H1 (cell line): Measurements from ENCODE around the gene DENND1A. TPM values are rescaled to one million over a fixed set of nuclear protein-coding genes. Genes with fewer than 3 reads are reported as not detected.
A peak's percentile ranks its signal among the peaks of the same experiment; 100 is the strongest.

Source experiments
- CTCF ChIA-PET: fragments of 300-600 bp; sonication (Branson Sonifier 250); formaldehyde crosslinking; loops from one replicate; lab custom pipeline; 2021; ENCODE audit not compliant: partially characterized antibody; lab: Charles Lee
- POLR2A ChIA-PET: fragments of 300-600 bp; sonication (Branson Sonifier 250); formaldehyde crosslinking; loops from one replicate; lab custom pipeline; 2021; ENCODE audit warnings: inconsistent platforms; ENCODE audit not compliant: partially characterized antibody; lab: Charles Lee
- DNase-seq, 2 experiments: peaks; one replicate each; pipeline versions ENCODE4 v3.0.0 to v3.0.0-alpha.2; 2010 to 2022; ENCODE audit warnings: low spot score in 2 of 2, low read depth in 1 of 2, mixed read lengths in 1 of 2
- FAIRE-seq: peaks from 2 replicates; lab custom pipeline; 2011; peaks lifted over from hg19 to GRCh38; lab: Jason Lieb, UNC
- H2AFZ ChIP-seq: 2 replicates; pipeline ENCODE4 v1.8.1; 2012; ENCODE audit warnings: low read length, inconsistent platforms
- H2AK5ac ChIP-seq: 2 replicates; pipeline ENCODE4 v1.6.1; 2013; ENCODE audit warnings: low read depth, low read length
- H2BK120ac ChIP-seq: replicated peaks from 2 replicates; pipeline ENCODE3; 2013; ENCODE audit warnings: low read depth, low read length, inconsistent platforms
- H2BK12ac ChIP-seq: 2 replicates; pipeline ENCODE4 v1.6.1; 2013; ENCODE audit warnings: low read depth, low read length
- H2BK15ac ChIP-seq: 2 replicates; pipeline ENCODE4 v1.6.1; 2013; ENCODE audit warnings: low read length
- H2BK20ac ChIP-seq: 2 replicates; pipeline ENCODE4 v1.6.1; 2013; ENCODE audit warnings: low read length
- H2BK5ac ChIP-seq: 2 replicates; pipeline ENCODE4 v1.6.1; 2013; ENCODE audit warnings: low read depth, low read length
- H3K14ac ChIP-seq: 2 replicates; pipeline ENCODE4 v1.6.1; 2013; ENCODE audit warnings: inconsistent platforms; ENCODE audit not compliant: insufficient read length
- H3K18ac ChIP-seq: 2 replicates; pipeline ENCODE4 v1.6.1; 2013; ENCODE audit warnings: low read length; ENCODE audit errors: extremely low read depth
- H3K23ac ChIP-seq: 2 replicates; pipeline ENCODE4 v1.6.1; 2013; ENCODE audit warnings: inconsistent platforms; ENCODE audit not compliant: insufficient read length
- H3K23me2 ChIP-seq: 2 replicates; pipeline ENCODE4 v1.6.1; 2013; ENCODE audit warnings: low read depth, low read length
- H3K27ac ChIP-seq: 2 replicates; pipeline ENCODE4 v1.6.1; 2011; ENCODE audit warnings: low read depth, low read length, inconsistent platforms
- H3K27me3 ChIP-seq, 4 experiments: replicated peaks in 1 of 4; 1 replicate in 1 of 4; 2 replicates in 3 of 4; pipeline versions ENCODE4 v1.6.1 to v1.8.1; 2011 to 2013; ENCODE audit warnings: low read length in 3 of 4, mild to moderate bottlenecking in 3 of 4, inconsistent platforms in 2 of 4, mixed read lengths in 2 of 4, moderate library complexity in 1 of 4; ENCODE audit not compliant: control insufficient read depth in 3 of 4, insufficient read depth in 3 of 4; ENCODE audit errors: extremely low read depth in 1 of 4
- H3K36me3 ChIP-seq, 4 experiments: 2 replicates each; pipeline versions ENCODE4 v1.6.1 to v1.8.1; 2011 to 2013; ENCODE audit warnings: mild to moderate bottlenecking in 4 of 4, low read length in 3 of 4, moderate library complexity in 2 of 4, control low read depth in 1 of 4, inconsistent platforms in 1 of 4; ENCODE audit not compliant: insufficient read depth in 4 of 4, control insufficient read depth in 2 of 4
- H3K4ac ChIP-seq: replicated peaks from 2 replicates; pipeline ENCODE3; 2013; ENCODE audit warnings: low read length, low read depth, mixed read lengths, inconsistent platforms; ENCODE audit not compliant: insufficient read length
- H3K4me1 ChIP-seq, 4 experiments: replicated peaks in 1 of 4; 1 replicate in 1 of 4; 2 replicates in 3 of 4; pipeline versions ENCODE4 v1.6.1 to v1.8.1; 2011 to 2013; ENCODE audit warnings: low read length in 3 of 4, inconsistent platforms in 2 of 4, mixed read lengths in 1 of 4; ENCODE audit not compliant: insufficient read depth in 4 of 4, control insufficient read depth in 3 of 4
- H3K4me2 ChIP-seq, 2 experiments: 2 replicates each; pipeline versions ENCODE4 v1.6.1 to v1.8.1; 2011 to 2013; ENCODE audit warnings: low read depth in 2 of 2, low read length in 2 of 2, control low read depth in 1 of 2, inconsistent platforms in 1 of 2, mild to moderate bottlenecking in 1 of 2; ENCODE audit not compliant: insufficient read depth in 1 of 2
- H3K4me3 ChIP-seq, 4 experiments: fragments of 200-600, 300-600 bp in 1 of 4; sonication (generic), shearing (Covaris generic), sonication (Bioruptor Twin) in 1 of 4; 2 replicates each; pipeline versions ENCODE4 v1.5.1 to v1.8.1; 2011 to 2016; ENCODE audit warnings: low read length in 4 of 4, low read depth in 3 of 4, control low read depth in 2 of 4, inconsistent platforms in 2 of 4, mild to moderate bottlenecking in 2 of 4, mixed read lengths in 1 of 4, moderate library complexity in 1 of 4; ENCODE audit not compliant: insufficient read depth in 2 of 4; ENCODE audit errors: extremely low read depth in 1 of 4
- H3K56ac ChIP-seq: replicated peaks from 2 replicates; pipeline ENCODE3; 2013; ENCODE audit warnings: low read depth, mild to moderate bottlenecking, mixed read lengths, low read length, inconsistent platforms; ENCODE audit not compliant: insufficient read length
- H3K79me1 ChIP-seq: 2 replicates; pipeline ENCODE4 v1.6.1; 2013; ENCODE audit warnings: low read depth, low read length, control low read depth
- H3K79me2 ChIP-seq, 2 experiments: 2 replicates each; pipeline versions ENCODE4 v1.6.1 to v1.8.1; 2012 to 2013; ENCODE audit warnings: low read length in 2 of 2, mild to moderate bottlenecking in 2 of 2, inconsistent platforms in 1 of 2; ENCODE audit not compliant: insufficient read depth in 2 of 2, control insufficient read depth in 1 of 2
- H3K9ac ChIP-seq, 4 experiments: replicated peaks in 1 of 4; 1 replicate in 1 of 4; 2 replicates in 3 of 4; pipeline versions ENCODE4 v1.6.1 to v1.8.1; 2011 to 2013; ENCODE audit warnings: low read depth in 3 of 4, low read length in 3 of 4, control low read depth in 2 of 4, mild to moderate bottlenecking in 2 of 4, moderate library complexity in 2 of 4, inconsistent platforms in 1 of 4; ENCODE audit errors: extremely low read depth in 1 of 4
- H3K9me3 ChIP-seq, 2 experiments: 2 replicates each; pipeline versions ENCODE4 v1.6.1 to v1.8.1; 2012 to 2013; ENCODE audit warnings: mild to moderate bottlenecking in 2 of 2, moderate library complexity in 2 of 2, control low read depth in 1 of 2, inconsistent platforms in 1 of 2, low read depth in 1 of 2, low read length in 1 of 2, mixed read lengths in 1 of 2; ENCODE audit not compliant: insufficient read depth in 2 of 2
- H4K20me1 ChIP-seq, 2 experiments: replicated peaks in 1 of 2; 2 replicates each; pipeline versions ENCODE3 to v1.8.1; 2011 to 2013; ENCODE audit warnings: inconsistent platforms in 2 of 2, low read length in 2 of 2, mild to moderate bottlenecking in 1 of 2; ENCODE audit not compliant: insufficient read depth in 2 of 2, control insufficient read depth in 1 of 2
- H4K5ac ChIP-seq: 2 replicates; pipeline ENCODE4 v1.6.1; 2013; ENCODE audit warnings: low read length, low read depth, mixed read lengths, inconsistent platforms; ENCODE audit not compliant: insufficient read length
- H4K8ac ChIP-seq: 2 replicates; pipeline ENCODE4 v1.8.0; 2013; ENCODE audit warnings: mild to moderate bottlenecking, moderate library complexity, low read length, inconsistent platforms; ENCODE audit not compliant: insufficient read depth; ENCODE audit errors: extremely low read depth
- H4K91ac ChIP-seq: replicated peaks from 2 replicates; pipeline ENCODE3; 2013; ENCODE audit warnings: low read length, mixed read lengths, inconsistent platforms; ENCODE audit not compliant: insufficient read length
- CEBPB ChIP-seq: IDR thresholded peaks from 2 replicates; pipeline ENCODE4 v1.6.1; 2012; ENCODE audit warnings: low read depth, low read length
- CREB1 ChIP-seq: IDR thresholded peaks from 2 replicates; pipeline ENCODE4 v1.6.1; 2012; ENCODE audit warnings: inconsistent platforms
- EGR1 ChIP-seq: IDR thresholded peaks from 2 replicates; pipeline ENCODE4 v1.6.1; 2011; ENCODE audit warnings: low read depth, low read length, borderline replicate concordance
- HDAC6 ChIP-seq: IDR thresholded peaks from one replicate; pipeline ENCODE4 v1.7.1; 2012; ENCODE audit warnings: low read depth, mild to moderate bottlenecking, inconsistent platforms, low read length, moderate library complexity
- KDM1A ChIP-seq: fragments of 200-600, 300-600 bp; sonication (generic); IDR thresholded peaks from 2 replicates; pipeline ENCODE4 v1.7.1; 2016; ENCODE audit warnings: mild to moderate bottlenecking, low read length, borderline replicate concordance
- KDM4A ChIP-seq: IDR thresholded peaks from one replicate; pipeline ENCODE4 v1.7.1; 2012; ENCODE audit warnings: low read depth, mild to moderate bottlenecking, moderate library complexity, low read length, inconsistent platforms; ENCODE audit not compliant: severe bottlenecking
- NRF1 ChIP-seq: IDR thresholded peaks from 2 replicates; pipeline ENCODE4 v1.6.1; 2011; ENCODE audit warnings: mild to moderate bottlenecking, low read depth, low read length, improper control_type of control experiment
- POLR2A ChIP-seq, 2 experiments: IDR thresholded peaks; 1 replicate in 1 of 2; 2 replicates in 1 of 2; pipeline ENCODE4 v1.6.1; 2011; ENCODE audit warnings: low read depth in 2 of 2, low read length in 2 of 2, mild to moderate bottlenecking in 2 of 2; ENCODE audit errors: control extremely low read depth in 1 of 2
- POLR2AphosphoS5 ChIP-seq: IDR thresholded peaks from 2 replicates; pipeline ENCODE4 v1.6.1; 2011; ENCODE audit warnings: low read depth, low read length
- RBBP5 ChIP-seq: IDR thresholded peaks from 2 replicates; pipeline ENCODE4 v1.7.1; 2012; ENCODE audit warnings: low read depth, mild to moderate bottlenecking, inconsistent platforms, low read length, moderate library complexity, borderline replicate concordance
- RFX5 ChIP-seq: IDR thresholded peaks from 2 replicates; pipeline ENCODE4 v1.6.1; 2011; ENCODE audit warnings: low read depth, low read length, improper control_type of control experiment, borderline replicate concordance
- SIN3A ChIP-seq, 2 experiments: IDR thresholded peaks in 1 of 2; conservative IDR thresholded peaks in 1 of 2; 2 replicates each; pipeline ENCODE4 v1.6.1; 2011 to 2012; ENCODE audit warnings: low read length in 2 of 2, improper control_type of control experiment in 1 of 2, low read depth in 1 of 2, mild to moderate bottlenecking in 1 of 2
- WGBS, 2 experiments: shearing (Covaris generic) in 1 of 2; methylation state at CpG; one replicate each; pipeline versions ENCODE4 v1.1.6 to v1.1.7; 2013 to 2015; ENCODE audit warnings: low lambda C conversion rate in 2 of 2, mixed read lengths in 2 of 2, inconsistent platforms in 1 of 2, low coverage in 1 of 2, missing lambda C conversion rate in 1 of 2; ENCODE audit not compliant: insufficient replicate concordance in 2 of 2, insufficient coverage in 1 of 2, insufficient read length in 1 of 2; ENCODE audit errors: extremely low coverage in 1 of 2, missing lambda C conversion rate in 1 of 2; 5-methylcytosine and 5-hydroxymethylcytosine counted together
- polyA plus RNA-seq, 7 experiments: library from polyadenylated mRNA; depleted of rRNA in 3 of 7; stranded (reverse) in 5 of 7; unstranded in 2 of 7; fragments of >200 nt in 5 of 7; fragments of 200-250 nt in 2 of 7; gene quantifications; 1 replicate in 5 of 7; 2 replicates in 1 of 7; 4 replicates in 1 of 7; pipeline versions ENCODE4 v1.2.1 to v1.2.3, GENCODE V29; 2011 to 2013; ENCODE audit warnings: missing spikeins in 2 of 7, mixed read lengths in 2 of 7
- total RNA-seq: library from RNA; stranded (reverse); fragmentation: NEBNext Ultra II Directional; extraction: Animal tissue kit (Norgen Biotek cat#: 25700); gene quantifications from 2 replicates; pipeline ENCODE4 v1.2.1, GENCODE V29; 2021
- TF ChIP-seq, protein P1 (sequence below): IDR thresholded peaks from 2 replicates; pipeline ENCODE4 v1.6.1; 2012; ENCODE audit warnings: inconsistent platforms

DENND1A gene
- total and polyA plus RNA-seq, 2 of the 8 experiments (the other 6 are each of a cell fraction or from before 2014, with no cell fraction given): 24.1 to 26.4 TPM

DNA sequence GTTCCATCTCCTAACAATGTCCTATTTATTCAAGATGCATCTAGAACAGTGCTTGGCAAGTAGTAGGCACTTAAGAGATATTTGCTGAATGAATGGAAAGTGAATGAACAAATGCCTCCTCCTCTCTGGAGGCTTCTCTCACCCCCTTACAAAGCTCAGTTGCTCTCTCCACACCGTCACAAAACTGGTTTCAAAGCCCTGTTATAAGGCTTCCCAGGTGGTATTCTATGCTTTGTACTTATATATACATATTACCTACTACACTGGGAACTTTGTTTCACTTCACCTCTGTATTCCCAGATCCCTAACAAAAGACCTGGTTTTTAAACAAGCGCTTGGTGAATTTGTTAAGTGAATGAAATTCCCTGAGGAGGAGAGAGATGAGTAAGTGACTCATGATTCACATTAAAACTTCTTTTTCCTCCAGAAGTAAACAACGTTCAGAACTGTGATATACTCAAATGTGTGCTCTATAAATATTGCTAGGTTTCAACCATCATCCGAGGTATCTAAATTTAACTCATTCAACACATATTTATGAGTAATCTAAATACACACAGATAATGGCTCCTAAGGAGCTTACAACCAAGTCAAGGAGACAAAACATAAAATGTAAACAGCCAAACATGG is 36.0 kb downstream of the DENND1A start:
- no peak overlapping the region for H3K23ac ChIP-seq
- H4K20me1 ChIP-seq: no peaks in the 10 kb centered on the region
- H3K27me3 ChIP-seq: no peaks in the 10 kb centered on the region
- H2BK15ac ChIP-seq: 0 out of 2 replicates have a peak overlapping the region, but pooled peaks have one; percentile 6
- no peak overlapping the region for H3K14ac ChIP-seq
- ChIA-PET CTCF (no interaction called here), POLR2A (interaction anchor here (1.3 to 1.9 kb wide), 2 partner anchors 10 to 32 kb away, joined by 4 to 5 read pairs; no protein-coding TSS in a partner anchor)
- no peak overlapping the region for H2AFZ ChIP-seq
- H3K23me2 ChIP-seq: no peaks in the 10 kb centered on the region
- H3K4me1 ChIP-seq: peaks cover 3 to 20% (median 14%) of the 10 kb centered on the region in 4 experiments; a peak in 5 of 7 replicates
- no peak overlapping the region for H2BK20ac ChIP-seq
- WGBS, 2 experiments: 14% methylated on average over 4 of the region's 4 CpGs; no CpG with 5 or more reads in 1 of the 2 experiments
- no peak overlapping the region for H2BK5ac ChIP-seq
- no peak overlapping the region for H2BK120ac ChIP-seq
- H3K9ac ChIP-seq: no peak overlapping the region
- H4K91ac ChIP-seq: no peak overlapping the region
- no peak overlapping the region for H4K5ac ChIP-seq
- peak overlapping the region; percentile 48 to 57 for H3K4me2 ChIP-seq
- H3K9me3 ChIP-seq: no peaks in the 10 kb centered on the region
- FAIRE-seq: peak; percentile 7
- 0 out of 2 replicates have a peak overlapping the region, but pooled peaks have one; percentile 4 for H3K27ac ChIP-seq
- peaks cover 3 to 54% of the 10 kb centered on the region in 2 experiments; a peak in 3 of 4 replicates for H3K79me2 ChIP-seq
- no peak overlapping the region for H2AK5ac ChIP-seq
- no peak overlapping the region for H3K18ac ChIP-seq
- no peak overlapping the region for H4K8ac ChIP-seq
- no peak overlapping the region for H3K4ac ChIP-seq
- H3K4me3 ChIP-seq: peak overlapping the region in 1 of 4 experiments; percentile 31; a peak in 1 of 8 replicates
- no peaks in the 10 kb centered on the region for H3K36me3 ChIP-seq
- no peaks in the 10 kb centered on the region; the same call in 1 of the 2 replicates for H3K79me1 ChIP-seq
- no peak for DNase-seq
- no peak overlapping the region for H3K56ac ChIP-seq
- 0 out of 2 replicates have a peak overlapping the region, but pooled peaks have one; percentile 13 for H2BK12ac ChIP-seq
- TF ChIP-seq EGR1 (no peak), RFX5 (no peak), SIN3A (conservative IDR thresholded peaks at IDR 0.05 in 1 of 2, IDR thresholded peaks at IDR 0.05 in 1 of 2; ENCODE audit: low read depth in 1 of 2, low read length in 2 of 2) (no peak), POLR2A (IDR thresholded peaks at IDR 0.05; ENCODE audit: control extremely low read depth in 1 of 2, low read depth in 2 of 2, low read length in 2 of 2) (no peak), POLR2AphosphoS5 (no peak), CEBPB (no peak), KDM1A (no peak), RBBP5 (no peak), NRF1 (no peak), HDAC6 (no peak), KDM4A (no peak), CREB1 (no peak)
- TF ChIP-seq, protein P1, sequence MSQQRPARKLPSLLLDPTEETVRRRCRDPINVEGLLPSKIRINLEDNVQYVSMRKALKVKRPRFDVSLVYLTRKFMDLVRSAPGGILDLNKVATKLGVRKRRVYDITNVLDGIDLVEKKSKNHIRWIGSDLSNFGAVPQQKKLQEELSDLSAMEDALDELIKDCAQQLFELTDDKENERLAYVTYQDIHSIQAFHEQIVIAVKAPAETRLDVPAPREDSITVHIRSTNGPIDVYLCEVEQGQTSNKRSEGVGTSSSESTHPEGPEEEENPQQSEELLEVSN: no peak
